NCI-H2227 treated with DMSO at 0.1 percent for 48 hours (cell line): ENCODE data around the gene NRXN3.
A peak's percentile ranks its signal among the peaks of the same experiment; 100 is the strongest.

Experiments
- DNase-seq: peaks from one replicate; lab custom pipeline; 2025; lab: John Stamatoyannopoulos, UW

The NRXN3 gene

DNA sequence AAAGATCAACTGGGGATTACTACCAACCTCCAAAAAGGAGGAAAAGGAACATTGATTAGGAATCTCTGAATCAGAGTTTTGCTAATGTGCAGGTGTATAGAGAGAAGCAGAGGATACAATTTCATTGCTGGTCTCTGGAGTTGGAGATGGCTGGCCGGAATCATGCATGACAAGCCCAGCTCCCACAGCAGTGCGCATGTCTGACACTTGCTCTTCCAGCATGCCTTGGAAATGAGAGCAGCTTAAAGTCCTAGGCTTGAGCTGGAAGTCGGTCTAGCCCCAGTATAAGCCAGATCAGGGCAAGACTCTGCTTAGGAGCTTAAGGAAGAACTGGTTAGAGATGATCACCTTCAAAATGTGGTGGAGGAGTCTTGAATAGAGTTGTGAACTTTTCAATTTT, 1298.3 kb downstream of the NRXN3 start:
- DNase-seq, result no peak

DNA sequence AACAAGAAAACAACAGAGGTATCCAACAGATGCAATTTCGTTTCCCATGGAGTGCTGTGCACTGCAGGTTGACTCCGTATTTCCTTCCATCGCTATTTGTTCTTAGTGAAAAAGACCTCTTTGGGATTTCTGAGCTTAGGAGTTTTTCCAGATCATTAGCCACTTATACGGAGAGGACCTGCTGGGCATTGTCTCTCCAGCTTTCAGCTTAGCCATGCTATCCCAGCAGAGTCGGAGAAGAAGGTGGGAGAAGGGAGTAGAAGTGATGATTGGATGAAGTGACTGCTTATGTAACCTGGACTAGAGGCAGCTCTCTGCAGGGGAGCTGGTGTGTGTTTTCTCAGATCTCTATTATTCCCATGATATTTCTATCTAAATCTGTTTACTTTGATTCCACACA, 1303.5 kb downstream of the NRXN3 start:
- peak; percentile 50 for DNase-seq

DNA sequence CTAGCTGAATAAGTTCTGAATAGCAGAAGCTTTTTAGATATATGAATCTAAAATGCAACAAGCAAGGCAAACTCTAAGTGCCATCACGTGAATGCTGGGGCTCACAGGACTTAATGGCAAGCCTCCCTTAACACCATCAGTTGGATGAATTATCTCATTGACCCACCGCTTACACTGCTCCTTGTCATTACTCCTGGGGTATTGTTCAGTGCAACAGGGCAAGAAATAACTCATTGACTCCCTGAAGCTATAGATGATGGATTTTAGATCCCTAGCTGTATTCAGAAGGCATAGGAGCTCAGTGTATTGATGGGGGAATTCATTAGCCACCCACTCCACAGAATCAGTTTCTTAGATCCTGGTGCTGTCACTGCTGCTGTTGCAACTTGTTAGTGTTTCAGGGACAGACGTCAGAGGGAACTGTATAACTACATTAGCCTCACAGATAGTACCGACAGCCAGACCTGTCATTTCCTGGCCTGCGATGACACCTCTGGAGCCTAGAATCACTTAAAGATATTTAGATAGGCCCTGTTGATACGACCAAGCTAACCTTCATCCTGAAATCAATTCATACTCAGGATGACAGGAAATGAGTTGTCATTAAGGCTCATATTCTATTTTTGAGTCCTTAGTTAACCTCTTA, 1305.8 kb downstream of the NRXN3 start:
- no peak for DNase-seq

DNA sequence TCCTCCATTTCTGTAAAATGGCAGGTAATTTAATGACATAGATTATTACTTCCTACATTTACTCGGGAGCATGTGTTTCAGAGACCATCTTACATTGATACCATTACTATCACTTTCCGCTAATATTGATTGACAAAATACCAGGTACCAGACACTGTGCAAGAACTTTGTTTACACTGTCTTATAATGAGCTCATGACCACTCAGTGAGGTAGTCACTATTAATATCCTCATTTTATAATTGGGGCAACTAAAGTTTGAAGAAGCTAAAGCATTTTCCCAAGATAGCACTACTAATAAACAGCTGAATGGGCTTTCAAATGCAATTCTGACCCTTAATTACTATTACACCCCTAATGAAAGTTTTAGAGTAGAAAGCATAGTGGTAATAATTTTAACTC, 1306.4 kb downstream of the NRXN3 start:
- no peak for DNase-seq

DNA sequence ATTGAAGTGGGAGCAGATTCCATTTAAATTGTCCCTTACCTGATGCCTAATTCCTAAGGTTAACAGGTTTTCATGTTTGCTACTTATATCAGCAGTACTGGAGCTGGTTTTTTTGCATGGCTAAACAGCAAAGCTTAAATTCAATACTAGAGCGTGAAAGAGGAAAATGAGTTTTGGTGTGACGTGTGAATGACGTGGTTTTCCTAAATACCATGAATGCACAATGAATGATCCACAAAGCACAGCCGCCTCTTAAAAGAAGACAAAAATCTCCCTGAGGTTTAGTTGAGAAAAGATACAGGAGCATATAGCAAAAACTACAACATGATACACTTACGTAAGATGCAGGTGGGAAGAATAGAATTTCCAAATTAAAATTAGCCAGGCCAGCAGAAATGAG, 1310.0 kb downstream of the NRXN3 start:
- no peak for DNase-seq

DNA sequence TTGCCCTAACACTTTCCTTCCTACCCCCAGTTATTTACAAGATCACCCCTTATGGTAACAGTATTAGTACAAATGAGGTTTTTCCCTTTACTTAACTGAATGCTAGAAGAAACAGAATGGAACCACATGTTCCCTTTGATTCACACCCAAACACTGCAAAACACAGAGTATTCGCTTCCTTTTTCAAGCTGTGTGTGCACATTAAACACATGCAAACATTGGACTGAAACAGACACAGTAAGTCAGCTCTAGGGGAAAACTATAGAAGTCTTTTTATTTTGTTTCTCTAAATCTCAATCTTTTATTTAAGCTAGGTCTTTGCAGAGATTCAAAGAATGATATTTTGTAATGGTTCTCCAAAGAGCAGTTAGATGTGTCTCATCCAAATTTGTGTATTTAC, 1312.7 kb downstream of the NRXN3 start:
- no peak for DNase-seq

DNA sequence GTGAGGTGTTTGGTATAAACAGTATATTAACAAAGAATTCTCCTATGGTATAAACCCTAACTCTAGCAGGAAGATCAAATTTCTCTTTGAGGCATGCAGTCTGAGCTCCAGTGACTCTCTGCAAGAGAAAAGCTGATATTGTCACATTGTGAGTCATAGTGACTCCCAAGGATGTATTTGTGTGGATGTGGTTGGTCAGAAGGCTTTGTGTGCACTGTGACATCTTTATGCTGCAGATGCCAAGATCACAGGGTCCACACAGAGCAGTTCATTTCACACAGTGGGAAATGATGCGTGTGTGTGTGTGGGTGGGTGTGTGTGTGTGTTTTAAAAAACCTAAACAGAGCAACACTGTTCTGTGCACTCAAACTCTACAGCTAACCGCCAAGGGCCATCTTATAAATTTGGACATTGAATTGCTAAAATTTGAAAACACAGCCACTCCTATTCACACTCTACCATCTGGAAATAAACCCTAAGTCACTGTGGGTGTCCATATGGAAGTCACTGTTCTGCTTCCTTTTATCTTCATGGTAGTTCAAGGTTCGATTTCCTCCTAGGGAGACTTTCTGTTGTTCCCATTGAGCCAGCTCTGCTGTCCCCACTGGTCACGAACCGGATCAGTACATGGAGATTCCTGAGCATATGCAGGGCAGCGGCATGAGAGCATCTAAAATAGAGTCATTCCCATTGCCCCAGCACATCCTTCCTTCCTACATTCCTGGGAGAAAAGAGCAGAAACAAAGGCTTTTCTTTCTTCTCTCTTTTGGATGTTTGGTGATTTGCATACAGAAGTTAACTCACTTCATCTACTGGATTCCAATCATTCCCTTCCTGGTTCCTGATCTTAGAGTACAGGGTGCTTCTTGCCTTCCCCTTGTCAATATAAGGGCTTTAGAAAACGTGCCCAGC, 1313.6 kb downstream of the NRXN3 start:
- DNase-seq, result no peak

DNA sequence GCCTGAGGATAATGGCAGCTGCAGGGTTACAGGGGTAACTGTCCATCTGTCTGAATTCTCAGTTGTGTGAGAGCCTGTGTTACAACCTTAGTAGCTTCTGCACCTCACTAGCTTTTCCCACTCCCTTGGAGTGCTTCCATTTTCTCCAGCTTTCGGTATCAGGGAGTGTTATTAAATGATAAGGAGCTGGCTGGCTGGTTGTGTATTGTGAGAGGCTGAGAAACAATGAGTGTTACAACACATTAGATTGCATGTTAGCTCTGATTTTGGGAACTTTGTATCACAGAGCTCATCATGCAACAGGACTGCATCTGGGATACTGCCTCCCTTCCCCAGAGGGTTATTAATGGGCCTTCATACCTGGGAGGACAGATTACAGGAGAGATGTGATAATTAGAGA, 1317.5 kb downstream of the NRXN3 start:
- no peak for DNase-seq

DNA sequence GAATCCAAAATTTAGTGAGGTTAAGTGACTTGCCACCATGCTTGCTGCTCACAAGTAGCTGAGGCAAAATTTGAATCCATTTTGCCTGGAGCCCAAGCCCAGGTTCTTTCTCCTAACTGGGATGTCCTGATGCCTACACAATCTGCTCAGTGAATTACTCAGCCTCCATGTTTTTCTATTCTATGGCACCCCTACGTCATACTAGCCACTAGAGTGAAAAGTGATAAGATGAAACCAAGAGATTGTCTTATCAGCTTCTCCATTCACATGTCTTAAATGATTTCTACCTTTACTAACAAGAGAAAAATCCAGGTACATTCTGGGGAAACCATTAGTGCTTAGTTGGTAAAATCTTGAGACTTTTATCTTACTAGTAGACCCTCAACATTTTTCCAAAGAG, 1321.0 kb downstream of the NRXN3 start:
- DNase-seq, result no peak

DNA sequence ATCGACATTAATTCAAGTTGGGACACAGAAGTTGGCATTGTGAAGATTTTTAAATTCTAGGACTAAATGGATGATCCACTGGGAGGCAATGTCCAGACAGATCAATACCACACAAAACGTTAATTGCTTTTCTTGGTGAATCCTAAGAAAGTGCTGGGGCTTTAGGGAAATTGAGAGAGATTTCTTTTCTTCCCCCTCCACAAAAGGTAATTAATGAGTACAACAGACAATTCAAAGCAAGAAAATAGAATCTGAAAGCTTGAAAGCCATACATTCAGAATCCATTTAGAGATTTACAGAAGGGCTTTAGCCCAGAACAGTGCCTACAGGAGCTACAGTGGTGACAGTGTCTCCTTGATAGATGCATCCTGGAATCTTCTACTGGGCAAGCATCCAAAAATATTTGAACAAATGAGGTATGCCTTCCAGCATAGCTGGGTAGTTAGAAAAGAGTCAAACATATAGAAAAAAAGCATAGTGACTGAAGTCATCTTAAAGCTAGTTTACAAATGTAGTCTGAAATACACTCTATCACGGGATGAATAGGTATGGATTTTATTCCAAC, 1323.0 kb downstream of the NRXN3 start:
- no peak for DNase-seq

DNA sequence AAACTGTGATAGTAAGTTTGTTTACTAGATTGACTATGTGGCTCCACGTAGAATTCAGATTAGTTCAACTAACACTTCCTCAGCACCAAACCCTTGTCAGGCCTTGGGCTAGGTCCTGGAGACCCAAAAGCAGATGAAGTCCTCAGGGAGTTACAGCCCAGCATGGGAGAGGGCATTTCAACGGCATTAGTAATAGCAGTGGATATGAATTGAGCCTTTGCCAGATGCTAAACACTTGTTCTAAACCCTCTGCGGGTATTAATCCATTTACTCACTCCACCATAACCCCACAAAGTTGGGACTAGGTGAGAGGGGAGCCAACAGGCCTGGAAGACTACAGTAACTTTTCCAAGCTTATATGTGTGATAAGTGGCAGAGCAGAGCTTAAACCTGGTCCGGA, 1326.5 kb downstream of the NRXN3 start:
- no peak for DNase-seq

DNA sequence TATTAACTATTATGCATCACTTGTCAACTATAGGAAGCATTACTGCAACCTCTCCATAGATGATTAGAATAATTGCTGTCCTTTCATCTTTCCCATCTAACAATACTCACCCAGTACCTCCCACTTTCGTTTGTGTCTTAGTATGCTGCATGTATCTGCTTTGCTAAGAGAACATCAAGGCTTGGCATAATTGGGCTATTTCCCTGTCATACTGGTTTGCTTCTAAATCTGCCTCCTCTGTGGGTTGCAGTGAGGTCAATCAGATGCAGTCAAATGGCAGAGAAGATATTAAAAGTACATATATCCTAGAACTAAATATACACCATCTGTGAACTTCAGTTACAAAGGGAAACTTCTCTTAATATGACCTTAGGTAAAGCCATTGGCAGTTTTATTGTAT, 1330.3 kb downstream of the NRXN3 start:
- peak; percentile 14 for DNase-seq

DNA sequence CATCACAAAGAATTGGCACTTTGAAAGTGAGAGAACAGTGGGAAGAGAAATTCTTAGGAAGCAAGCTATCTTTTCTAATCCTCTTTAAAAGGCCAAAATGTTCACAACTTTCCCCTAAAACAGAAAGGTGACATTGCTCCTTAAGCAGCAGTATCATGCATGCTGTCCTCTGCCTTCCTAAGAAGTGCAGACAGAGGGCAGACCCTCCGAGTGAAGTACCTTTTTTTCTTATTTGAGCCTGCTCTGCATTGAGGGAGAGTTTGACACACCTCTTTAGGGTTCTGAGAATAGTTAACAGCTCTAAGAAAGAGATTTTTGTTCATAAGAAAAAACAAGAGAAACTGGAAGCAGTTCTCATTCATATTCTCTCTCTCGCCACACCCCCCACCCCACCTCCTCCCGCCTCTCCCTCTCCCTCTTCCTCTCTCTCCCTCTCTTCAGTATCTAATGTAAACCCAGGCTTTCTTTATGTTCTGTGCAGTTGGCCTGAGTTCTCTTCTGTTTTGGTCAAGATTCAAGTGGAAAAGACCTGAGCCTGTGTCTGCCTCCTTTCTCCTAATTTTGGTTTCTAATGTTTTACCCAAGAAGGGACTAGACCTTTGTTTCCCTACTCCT, 1332.1 kb downstream of the NRXN3 start:
- no peak for DNase-seq

DNA sequence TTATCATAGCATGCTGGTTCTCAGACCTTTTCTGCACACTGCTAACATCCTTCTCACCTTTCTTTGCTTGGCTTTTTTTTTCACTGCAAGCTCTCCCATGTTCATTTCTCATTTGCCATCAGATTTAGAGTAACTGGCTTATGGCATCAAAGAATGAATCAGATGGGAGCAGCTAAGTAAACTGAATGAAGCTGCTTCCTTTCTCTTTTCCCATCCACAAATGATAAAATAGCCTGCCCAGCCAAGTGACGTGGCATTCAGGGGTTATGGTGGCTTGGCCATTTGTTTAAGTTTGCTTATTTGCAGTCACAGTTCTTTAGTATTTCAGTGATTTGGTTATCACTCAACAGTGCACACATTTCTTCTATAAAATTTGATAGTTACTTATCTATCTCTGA, 1332.6 kb downstream of the NRXN3 start:
- DNase-seq, result no peak

DNA sequence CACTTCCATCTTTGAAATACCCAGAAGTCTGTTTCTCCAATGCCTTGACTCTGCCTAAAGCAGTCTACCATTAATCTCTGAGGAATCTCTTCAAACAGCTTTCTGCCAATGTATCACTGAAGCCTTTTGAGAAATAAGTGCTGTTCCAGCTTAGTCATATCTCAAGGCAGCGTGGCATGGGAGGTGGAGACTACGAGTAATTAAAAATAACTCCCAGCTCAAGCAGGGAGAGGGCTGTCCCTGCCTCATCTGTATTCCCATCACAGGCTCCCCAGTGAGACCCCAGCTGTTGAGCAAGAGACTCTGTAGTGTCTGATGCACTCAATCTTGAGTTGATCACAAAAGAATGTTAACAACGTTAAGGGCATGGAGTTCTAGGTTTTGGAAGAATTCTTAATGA, 1340.5 kb downstream of the NRXN3 start:
- DNase-seq, result no peak

DNA sequence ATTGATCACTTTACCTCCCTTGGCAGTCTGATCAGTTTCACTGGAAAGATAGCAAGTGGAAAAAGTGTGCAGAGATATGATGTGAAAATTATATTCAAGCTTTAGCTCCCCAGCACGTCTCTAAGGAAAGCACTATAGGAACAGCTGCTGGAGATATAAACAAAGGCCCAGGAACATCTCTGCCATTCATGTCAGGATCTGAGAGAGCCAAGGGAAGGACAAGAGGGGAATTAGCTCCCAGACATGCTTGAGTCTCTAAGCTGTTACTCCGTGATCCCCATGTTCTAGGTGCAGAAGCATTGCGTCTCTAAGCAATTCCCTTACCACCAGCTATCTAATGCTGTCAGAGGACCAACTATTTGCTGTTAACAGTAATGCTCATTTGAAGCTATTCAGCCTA, 1341.0 kb downstream of the NRXN3 start:
- DNase-seq, result no peak

DNA sequence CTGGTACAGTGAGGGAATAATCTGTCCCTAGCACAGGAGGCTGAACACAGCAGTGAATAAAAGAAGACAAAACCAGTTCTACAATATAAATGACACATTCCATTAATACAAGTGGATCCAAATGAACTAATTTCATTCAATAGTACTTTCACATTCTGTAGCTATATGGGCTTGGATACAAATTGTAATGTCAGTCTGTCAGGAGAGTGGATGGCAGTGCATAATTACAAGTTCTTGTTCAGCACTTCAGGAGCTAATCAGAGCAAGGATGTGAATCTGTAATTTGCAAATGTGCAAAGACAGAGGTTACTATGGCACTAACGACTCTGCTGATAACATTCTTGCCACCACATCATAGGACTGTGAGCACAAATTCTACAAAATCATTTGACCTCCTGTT, 1343.3 kb downstream of the NRXN3 start:
- no peak for DNase-seq

DNA sequence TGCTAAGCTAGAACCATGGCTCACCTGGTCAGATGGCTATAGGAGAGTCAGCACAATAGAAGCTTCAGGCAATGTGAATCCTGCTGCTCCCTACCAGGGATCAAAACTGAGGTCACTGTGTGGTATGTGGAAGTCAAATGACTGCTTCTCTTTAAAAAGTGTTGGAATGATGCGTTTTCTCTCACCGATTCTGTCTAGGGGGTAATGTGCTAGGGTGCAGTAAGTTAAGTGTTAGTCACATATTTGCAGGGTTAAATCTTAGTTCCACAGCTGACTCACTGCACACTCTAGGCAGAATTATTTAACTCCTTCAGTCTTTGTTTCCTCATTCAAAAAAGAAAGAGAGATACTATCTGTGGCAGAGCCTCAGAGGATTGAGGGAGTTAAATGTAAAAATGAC, 1344.5 kb downstream of the NRXN3 start:
- DNase-seq, result no peak

DNA sequence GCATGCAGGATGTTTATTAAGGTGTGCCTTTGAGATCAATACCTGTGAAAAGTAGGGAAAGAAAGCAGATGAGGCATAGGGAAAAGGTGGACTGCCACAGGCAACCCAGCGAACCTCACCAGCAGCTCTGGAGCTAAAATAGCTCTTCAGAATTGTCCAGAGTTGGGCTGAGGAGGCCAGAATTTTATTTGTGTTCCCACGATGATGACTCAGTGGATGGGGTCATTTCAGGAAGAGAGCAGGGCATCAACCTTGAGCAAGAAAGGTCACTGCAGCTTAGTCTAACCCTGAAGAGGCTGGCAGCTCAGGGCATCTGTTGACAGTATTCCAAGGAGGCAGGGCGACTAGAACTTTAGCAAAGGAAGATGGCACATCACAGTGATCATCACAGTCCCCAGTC, 1345.0 kb downstream of the NRXN3 start:
- DNase-seq, result no peak

DNA sequence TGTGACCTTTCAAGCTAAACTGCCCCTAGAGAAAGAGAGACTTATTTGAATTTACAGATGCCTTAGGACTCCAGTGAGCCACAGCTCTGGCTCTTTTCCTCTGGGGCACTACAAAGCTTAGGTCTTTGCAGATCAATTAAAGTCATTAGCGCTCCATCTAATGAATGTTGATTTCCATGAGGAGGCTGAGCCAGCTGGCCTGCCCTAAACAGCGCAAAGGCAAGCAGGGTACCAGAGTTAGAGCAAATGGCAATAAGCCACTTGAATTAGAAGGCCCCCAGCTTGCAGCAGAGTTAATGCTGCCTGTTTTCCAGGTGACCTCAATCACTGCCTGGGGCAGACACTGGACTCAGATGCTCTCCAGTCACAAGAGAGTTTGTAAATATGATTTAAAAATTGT, 1345.8 kb downstream of the NRXN3 start:
- DNase-seq, result no peak

DNA sequence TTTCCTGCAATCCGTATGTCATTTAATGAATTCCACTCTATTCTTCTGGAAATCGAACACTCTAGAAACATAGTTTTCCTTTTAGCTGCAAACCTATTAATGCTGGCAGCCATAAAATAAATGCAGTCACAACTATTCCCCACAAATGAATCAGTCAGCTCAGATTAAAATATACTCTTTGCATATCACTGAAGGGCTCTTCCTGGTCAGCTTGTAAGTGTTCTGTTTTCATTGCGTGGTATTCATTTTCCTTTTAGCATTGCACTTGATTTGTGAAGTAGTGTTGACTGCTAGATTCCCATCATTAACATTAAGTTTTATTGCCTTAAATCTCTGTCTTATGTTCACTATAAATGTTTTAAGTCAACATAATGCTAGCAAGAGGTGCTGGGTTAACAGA, 1355.2 kb downstream of the NRXN3 start:
- DNase-seq, result no peak

DNA sequence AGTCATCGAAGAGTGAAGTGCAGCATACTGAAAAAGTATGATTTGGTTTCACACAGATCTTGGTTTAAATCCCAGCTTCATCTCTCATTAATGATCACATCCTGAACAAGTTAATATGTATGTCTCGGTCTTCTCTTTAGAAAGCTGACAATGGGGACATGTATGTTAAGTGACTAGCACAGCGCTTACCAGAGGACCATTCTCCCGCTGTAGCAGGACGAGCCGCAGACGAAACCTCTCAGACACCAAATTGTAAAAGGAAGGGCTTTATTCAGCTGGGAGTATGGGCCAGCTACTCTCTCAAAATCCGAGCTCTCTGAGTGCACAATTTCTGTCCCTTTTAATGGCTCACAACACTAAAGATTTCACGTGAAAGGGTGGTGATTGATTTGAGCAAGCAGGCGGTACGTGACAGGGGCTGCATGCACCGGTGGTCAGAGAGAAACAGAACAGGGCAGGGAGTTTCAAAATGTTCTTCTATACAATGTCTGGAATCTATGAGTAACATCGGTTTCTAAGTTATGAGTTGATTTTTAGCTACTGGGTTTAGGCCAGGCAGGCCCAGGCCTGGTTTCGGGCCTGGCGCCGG, 1358.7 kb downstream of the NRXN3 start:
- no peak for DNase-seq

DNA sequence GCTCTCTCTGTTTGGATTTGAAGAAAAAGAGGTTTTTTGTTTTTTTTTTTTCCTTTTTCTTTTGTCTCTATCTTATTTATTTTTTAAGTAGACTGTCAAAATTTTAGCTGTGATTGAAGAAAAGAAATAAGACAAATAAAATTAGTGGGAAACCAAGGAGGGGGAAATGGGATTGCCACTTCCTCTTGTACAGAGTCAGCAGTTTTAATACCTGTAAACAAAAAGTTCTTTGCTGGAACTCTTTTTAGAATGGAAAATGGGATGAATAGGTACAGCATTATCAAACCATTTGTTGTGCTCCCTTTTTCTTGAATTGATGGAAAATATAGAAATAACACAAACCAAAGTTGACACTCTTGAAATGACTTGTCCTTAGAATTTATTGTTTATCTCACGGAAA, 1360.4 kb downstream of the NRXN3 start:
- no peak for DNase-seq
